Endothelial cell of hepatic sinusoid (primary cell): Measurements from ENCODE around the gene NELFA.

Source experiments
- in situ Hi-C: cut with HindIII; loops from 2 replicates; pipeline ENCODE4 v1.10.0; 2017; ENCODE audit warnings: low sequenced_read_pairs

Gene NELFA

GRCh38 chr4:1982124-1983052 lies 26.4 kb downstream of the NELFA start:
- in situ Hi-C loops: no loop called here

DNA sequence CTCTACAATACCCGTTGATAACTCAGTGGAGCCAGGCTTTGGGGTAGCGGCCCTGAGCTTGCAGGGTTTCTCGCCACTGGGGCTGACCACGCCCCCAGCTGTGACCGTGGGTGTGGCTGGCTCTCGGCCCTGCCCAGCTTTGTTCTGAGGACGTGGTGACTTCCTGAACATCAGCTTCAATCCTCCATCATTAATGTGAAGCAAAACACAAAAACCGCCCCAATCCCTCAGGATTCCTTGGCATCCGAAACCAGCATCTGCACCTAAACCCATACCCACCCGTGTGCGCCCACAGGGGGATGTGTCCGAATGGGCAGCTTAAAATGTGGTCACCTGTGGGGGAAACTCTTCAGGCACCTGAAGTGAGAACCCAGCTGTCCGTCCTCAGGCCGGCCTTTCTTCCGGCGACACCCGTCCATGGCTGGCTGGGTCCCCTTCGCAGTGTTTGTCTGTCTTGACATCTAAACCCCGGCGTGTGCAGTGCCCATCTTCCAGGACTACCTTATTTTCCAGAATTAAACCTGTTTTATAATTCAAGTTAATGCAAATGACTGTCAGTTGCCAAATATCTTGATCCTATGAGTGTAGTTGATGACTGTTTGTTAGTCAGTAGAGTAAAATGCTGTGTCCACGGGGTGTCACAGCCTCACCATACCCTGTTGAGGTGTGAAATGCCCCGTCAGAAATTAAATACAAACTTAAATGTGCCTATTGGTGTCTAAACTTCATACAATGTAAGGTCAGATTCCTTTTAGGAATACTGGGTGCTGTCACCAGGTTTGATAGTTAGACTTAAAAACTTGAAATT lies 27.3 kb downstream of the NELFA start:
- in situ Hi-C loops: no loop called here

DNA sequence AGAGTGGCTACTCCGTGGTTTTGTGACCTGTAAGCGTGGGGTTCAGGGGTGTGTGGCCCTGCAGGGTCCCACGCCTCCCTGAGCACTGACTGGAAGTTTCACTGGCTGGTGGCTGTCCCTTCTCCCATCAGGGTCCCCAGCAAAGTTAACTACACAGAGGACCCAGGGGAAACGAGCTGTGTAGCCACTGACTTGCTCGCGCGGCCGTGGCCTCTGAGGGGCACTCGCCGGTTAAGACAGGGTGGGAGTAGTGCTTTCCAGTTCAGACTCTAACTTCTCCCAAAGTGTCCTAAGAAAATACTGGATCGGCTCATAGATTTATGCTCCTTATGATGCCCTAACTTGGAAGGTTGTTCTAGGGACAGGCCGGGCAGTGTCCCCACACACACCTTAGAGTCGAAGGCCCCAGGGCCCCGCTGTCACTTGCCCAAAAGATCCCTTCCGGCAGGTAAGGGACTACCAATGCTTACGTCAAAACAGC lies 28.2 kb downstream of the NELFA start:
- in situ Hi-C loops: no loop called here

DNA sequence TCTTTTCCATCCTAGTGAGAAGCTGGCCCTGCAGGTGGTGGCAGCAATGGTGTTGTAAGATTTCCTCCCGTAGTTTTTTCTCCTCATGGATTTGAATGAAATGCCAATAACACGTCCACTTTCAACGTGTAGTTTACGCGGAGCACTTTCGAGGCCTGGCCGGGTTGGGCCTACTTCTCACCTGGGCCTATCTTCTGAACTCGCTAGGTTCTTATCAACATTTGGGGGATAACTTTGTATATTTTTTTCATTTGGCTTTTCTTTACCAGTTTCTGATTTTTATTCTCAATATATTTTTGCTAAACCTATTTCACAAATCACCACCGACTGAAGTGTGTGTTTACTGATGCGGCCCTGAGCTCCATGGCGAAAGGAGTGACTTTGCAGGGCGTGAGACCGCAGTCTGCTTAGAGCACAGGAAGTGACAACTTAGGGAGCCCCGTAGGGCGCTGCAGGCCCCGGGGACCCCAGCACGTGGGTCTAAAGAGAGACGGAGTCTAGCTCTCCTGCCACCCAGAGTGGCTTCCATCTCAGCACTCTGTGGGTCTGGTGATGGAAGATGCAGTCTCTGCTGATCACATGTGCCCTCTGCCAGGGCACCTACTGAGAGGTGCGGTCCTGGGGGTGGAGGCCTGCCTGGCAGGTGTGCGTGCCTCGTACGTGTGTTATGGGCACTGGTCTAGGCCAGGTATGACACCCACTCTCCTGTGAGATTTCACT lies 29.1 kb downstream of the NELFA start:
- in situ Hi-C loops: no loop called here

DNA sequence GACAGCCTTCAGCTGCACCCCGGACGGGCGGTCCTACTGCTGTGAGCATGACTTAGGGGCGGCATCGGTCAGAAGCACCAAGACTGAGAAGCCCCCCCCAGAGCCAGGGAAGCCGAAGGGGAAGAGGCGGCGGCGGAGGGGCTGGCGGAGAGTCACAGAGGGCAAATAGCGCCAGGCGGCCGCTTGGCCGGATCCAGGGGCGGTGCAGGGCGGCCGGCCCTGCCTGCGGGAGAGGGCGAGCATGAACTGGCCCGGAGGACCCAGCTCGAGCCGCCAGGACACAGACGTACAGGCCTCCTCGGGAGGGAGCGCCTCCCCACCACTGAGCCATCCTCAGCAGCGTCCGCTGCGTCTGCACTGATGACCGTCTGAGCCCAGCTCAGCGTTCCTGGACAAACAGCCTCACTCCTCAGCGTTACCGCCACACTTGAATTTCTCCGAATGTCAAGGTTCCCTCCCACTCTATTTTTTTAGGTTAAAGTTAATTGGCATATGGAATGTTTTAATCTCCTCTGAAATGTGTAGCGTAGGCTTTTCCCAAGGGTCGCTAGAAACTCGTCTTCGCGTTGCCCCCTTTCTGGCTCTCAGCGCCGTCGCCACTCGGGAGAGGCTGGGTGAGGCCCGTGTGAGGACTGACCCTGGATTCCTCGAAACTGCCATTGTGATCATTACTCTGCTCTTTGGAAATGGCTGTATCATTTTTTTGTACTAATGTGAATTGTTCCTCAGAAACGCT lies 29.9 kb downstream of the NELFA start:
- in situ Hi-C loops: no loop called here

DNA sequence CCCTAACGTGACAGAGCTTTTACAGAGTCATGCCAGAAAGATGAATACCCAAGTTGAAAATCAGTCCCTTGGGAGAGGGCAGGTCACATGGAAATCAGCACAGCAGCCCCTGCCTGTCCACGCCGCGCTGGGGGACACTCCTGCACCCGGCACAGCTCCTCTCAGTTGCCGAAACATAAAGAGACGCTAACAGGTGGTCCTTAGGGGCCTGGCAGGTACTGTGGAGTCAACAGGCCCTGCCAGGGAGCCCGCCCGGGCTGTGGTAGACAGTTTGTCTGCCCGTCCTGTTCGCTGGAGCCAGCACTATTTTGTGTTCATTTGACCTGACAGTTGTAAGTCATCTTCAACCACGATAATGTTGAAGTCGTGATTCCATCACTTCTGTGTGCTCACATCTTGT lies 30.5 kb downstream of the NELFA start:
- in situ Hi-C loops: no loop called here

DNA sequence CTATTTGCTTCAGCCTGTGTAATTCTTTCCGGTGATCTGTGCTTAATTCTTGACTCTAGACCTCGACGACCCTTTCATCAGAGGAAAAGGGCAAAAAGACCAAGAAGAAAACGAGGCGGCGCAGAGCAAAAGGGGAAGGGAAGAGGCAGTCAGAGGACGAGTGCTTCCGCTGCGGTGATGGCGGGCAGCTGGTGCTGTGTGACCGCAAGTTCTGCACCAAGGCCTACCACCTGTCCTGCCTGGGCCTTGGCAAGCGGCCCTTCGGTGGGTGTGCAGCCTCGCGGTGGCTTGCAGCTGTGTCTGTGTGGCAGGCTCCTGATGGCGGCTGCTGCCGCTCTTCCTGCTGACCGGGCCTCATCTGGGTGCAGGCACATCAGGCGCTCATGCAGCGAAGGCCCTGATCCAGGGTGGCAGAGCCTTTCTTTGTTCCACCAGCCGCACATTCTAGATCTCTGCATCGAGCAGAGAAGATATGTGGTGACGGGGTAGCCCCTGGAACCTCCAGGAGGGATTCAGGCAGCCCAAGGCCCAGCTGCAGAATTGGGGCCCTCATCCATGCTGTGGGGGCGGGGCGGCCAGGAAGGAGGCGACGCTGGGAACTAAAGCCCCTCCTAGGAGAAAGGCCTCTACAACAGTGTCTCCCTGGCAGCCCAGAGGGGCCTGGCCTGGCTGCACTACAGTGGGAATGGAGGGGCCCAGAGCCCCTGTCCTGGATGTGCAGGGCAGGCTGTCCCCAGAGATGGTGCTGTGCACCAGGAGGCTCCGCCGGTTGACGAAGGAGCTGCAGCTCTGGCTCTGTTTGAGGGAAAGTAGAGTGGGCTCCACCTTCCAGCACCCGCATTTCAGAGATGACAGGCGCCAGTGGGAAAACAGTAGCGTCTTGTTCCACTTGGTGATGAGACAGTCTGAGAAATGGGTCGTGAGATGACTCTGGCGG lies 32.1 kb downstream of the NELFA start:
- in situ Hi-C loops: no loop called here

- in situ Hi-C loops: no loop called here
Measured at GRCh38 chr4:1975880-1976279, 32.9 kb downstream of the NELFA start.

DNA sequence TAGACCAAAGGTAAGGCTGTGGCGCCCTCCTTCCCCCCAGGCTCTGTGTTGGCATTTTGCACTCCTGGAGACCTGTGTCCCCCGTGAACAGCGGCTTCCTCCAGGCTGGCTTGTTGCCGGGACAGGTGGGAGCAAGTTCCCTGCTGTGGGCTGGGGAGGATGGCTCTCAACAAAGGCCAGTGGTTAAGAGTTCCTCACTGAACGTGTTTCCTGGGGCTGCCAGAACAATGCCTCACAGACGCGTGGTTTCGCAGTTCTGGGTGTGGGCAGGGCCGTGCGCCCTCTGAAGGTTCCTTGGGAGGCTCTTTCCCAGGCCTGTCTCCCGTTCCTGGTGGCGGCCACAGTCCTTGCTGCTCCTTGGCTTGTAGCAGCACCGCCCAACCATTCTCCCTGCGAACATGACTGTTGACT lies 33.4 kb downstream of the NELFA start:
- in situ Hi-C loops: no loop called here

GRCh38 chr4:1974840-1975239 lies 33.9 kb downstream of the NELFA start:
- in situ Hi-C loops: no loop called here

GRCh38 chr4:1973661-1974060 lies 35.1 kb downstream of the NELFA start:
- in situ Hi-C loops: no loop called here

DNA sequence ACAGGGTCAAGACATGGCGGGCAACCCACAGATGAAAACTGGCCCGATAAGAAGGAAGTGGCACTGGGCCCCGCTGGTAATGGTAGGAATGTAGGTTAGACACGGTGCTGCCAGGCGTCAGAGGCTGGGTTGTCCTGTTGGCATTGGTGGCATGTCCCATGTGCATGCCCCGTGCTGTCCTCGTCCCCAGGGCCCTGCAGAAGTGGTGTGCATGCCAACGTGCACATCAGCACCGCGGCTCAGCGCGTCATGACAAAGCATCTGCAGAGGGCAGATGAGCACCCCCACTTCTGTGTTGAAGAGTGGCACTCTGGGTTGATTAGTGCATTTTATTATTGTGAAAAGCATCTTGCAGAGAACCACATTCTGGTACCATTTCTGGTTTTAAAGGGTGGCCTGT lies 35.6 kb downstream of the NELFA start:
- in situ Hi-C loops: no loop called here

- in situ Hi-C loops: no loop called here
Measured at GRCh38 chr4:1972414-1972813, 36.4 kb downstream of the NELFA start.

GRCh38 chr4:1971456-1972200 lies 37.1 kb downstream of the NELFA start:
- in situ Hi-C loops: no loop called here

GRCh38 chr4:1970926-1971325 lies 37.8 kb downstream of the NELFA start:
- in situ Hi-C loops: no loop called here

DNA sequence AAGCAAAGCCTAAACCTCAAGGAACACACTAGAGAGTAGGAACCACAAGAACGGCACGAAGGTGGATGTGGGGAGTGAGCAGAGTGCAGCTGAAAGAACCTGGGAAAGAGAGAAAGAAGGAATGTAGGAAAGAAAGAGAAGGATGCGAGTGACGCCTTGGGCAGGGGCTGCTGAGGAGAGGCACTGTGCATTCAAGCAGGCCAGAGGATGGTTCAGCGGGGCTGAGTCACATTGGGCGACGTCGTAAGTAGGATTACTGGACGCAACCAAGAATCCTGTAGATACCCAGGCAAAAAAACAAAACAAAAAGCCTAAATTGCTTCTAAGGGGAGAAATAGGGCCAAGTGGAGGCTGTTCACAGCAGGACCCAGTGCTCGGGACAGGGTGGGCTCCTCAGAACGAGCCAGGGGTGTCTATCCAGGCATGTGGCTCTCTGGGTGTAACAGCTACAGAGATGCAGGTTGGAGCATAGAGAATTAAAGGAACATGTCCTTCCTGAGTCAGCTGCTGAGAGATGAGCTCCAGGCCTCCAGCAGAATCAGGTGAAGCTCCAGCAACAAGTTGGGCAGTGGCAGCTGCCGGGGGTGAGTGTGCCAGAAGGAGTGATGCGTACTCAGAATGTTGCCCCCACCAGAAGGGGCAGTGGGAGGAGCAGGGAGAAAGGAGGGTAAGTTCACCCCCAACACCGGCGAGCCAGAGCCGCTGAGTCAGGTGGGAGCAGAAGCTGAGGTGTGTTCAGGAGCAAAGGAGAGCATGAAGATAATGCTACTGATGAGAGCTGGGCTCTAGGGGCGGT lies 38.6 kb downstream of the NELFA start:
- in situ Hi-C loops: no loop called here

GRCh38 chr4:1968686-1969295 lies 40.0 kb downstream of the NELFA start:
- in situ Hi-C loops: no loop called here
